Mucosa of descending colon (tissue), 3 donors: ENCODE measurements around the gene ZNF609. TPM values are rescaled to one million over a fixed set of nuclear protein-coding genes. Genes with fewer than 3 reads are reported as not detected.

Experiments
- ATAC-seq: fragments of 200-7000 bp; cut with Tn5 transposase; one replicate; pipeline ENCODE4 v1.9.1; 2020; ENCODE audit warnings: mild to moderate bottlenecking, moderate library complexity
- DNase-seq, 3 donors: peaks; one replicate each; pipeline ENCODE4 v3.0.0-alpha.2; 2020
- H3K36me3 ChIP-seq: fragments of 200-600 bp; one replicate; pipeline ENCODE4 v1.8.0; 2021; ENCODE audit warnings: low read depth, mild to moderate bottlenecking
- H3K4me1 ChIP-seq: fragments of 200-600 bp; one replicate; pipeline ENCODE4 v1.8.0; 2021; ENCODE audit warnings: low read depth, mild to moderate bottlenecking
- H3K4me3 ChIP-seq: fragments of 200-600 bp; one replicate; pipeline ENCODE4 v1.8.0; 2021; ENCODE audit warnings: mild to moderate bottlenecking
- H3K9me3 ChIP-seq: fragments of 200-600 bp; one replicate; pipeline ENCODE4 v1.8.0; 2021; ENCODE audit warnings: mild to moderate bottlenecking
- intact Hi-C, 2 donors: fragments of 100-400 bp; cut with DNase I in 1 of 2; cut with micrococcal nuclease in 1 of 2; formaldehyde crosslinking; loops; one replicate each; pipeline versions ENCODE4 v1.11.0 to v1.11.1; 2022; cut with DNase I, micrococcal nuclease
- total RNA-seq, 3 donors: library from RNA; stranded (reverse); fragmentation: NEBNext Ultra II Directional in 2 of 3; extraction: Animal tissue kit (Norgen Biotek cat#: 25700) in 2 of 3; gene quantifications; one replicate each; pipeline versions ENCODE4 v1.2.1 to v1.2.4, GENCODE V29; 2021 to 2023
- TF ChIP-seq, protein P1 (sequence below): fragments of 200-600 bp; IDR thresholded peaks from one replicate; pipeline ENCODE4 v1.8.0; 2022; ENCODE audit warnings: antibody characterized with exemption, mild to moderate bottlenecking
- donor health status: DM: no; HTN: no; CAD: no; lungs with moderate emphysema.
- donor health status: DM: no; HTN: no; CAD: no.
- donor health status: DM: no; HTN: yes; CAD: no.

The ZNF609 gene
- total RNA-seq, 3 donors from 2014 or later = 25.4 to 49.2 (median 29.5) TPM

DNA sequence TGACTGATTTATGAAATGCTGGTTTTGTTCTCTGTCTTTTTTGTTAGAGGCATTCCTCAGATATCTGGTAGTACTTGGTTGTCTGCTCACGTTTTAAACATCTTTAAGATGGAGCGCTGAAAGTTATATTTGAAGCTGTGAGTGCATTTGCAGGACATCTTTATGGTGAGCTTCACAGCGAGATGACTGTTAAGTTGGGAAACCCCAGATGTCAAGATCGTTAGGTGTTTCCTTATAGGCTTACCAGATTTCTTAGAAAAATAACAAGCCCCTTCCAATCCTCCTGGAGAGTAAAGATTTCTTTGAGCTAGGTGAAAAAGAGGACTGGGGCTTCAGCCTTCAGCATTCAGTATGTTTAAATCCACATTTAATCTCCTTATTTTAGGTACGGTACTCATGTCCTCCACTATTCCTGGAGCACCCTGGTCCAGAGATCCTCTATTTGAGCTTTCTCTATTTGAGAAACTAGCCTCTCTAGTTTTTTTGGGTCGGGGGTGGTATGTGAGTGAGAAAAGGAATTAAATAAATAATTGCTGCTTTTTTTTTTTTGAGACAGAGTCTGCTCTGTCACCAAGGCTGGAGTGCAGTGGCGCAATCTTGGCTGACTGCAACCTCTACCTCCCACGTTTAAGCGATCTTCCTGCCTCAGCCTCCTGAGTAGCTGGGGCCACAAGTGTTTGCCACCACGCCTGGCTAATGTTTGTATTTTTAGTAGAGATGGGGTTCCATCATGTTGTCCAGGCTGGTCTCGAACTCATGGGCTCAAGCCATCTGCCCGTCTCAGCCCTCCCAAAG is 72.3 kb downstream of the ZNF609 start:
- no peak overlapping the region for H3K4me3 ChIP-seq
- ATAC-seq = no peak
- H3K4me1 ChIP-seq = peaks cover 12% of the 10 kb centered on the region
- intact Hi-C loops = no loop called here
- H3K9me3 ChIP-seq = no peaks in the 10 kb centered on the region
- H3K36me3 ChIP-seq = no peaks in the 10 kb centered on the region
- TF ChIP-seq, protein P1, sequence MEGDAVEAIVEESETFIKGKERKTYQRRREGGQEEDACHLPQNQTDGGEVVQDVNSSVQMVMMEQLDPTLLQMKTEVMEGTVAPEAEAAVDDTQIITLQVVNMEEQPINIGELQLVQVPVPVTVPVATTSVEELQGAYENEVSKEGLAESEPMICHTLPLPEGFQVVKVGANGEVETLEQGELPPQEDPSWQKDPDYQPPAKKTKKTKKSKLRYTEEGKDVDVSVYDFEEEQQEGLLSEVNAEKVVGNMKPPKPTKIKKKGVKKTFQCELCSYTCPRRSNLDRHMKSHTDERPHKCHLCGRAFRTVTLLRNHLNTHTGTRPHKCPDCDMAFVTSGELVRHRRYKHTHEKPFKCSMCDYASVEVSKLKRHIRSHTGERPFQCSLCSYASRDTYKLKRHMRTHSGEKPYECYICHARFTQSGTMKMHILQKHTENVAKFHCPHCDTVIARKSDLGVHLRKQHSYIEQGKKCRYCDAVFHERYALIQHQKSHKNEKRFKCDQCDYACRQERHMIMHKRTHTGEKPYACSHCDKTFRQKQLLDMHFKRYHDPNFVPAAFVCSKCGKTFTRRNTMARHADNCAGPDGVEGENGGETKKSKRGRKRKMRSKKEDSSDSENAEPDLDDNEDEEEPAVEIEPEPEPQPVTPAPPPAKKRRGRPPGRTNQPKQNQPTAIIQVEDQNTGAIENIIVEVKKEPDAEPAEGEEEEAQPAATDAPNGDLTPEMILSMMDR = no peak
- no peak for DNase-seq

DNA sequence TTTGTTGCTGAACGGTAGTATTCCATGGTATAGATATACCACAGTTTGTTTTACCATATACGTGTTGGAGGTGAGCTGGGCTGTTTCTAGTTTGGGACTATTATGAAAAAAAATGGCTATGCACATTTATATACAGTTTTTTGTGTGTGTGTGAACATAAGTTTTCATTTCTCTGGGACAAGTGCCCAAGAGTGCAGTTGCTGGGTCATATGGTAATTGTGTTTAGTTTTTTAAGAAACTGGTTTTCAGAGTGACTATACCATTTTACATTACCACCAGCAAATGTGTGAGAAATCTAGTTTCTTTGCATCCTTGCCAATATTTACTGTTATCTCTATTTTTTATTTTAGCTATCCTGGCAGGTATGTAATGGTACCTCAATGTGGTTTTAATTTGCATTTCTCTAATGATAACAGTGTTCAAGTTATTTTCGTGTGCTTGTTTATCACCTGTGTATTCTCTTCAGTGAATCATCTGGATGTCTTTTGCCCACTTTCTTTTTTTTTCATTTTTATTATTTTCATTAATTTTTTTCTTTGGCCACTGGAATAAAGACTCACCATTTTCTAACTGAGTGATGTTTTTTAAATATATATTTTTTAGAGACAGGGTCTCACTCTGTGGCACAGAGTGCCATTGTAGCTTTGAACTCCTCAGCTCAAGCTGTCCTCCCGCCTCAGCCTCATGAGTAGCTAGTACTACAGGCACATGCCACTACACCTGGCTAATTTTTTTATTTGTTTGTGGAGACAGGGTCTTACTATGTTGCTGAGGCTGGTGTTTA is 75.3 kb downstream of the ZNF609 start:
- intact Hi-C loops = no loop called here
- ATAC-seq = peak; percentile 55
- peaks cover 12% of the 10 kb centered on the region for H3K4me1 ChIP-seq
- TF ChIP-seq, protein P1 = no peak
- H3K36me3 ChIP-seq = no peaks in the 10 kb centered on the region
- no peak for DNase-seq
- H3K4me3 ChIP-seq = no peak overlapping the region
- no peaks in the 10 kb centered on the region for H3K9me3 ChIP-seq

DNA sequence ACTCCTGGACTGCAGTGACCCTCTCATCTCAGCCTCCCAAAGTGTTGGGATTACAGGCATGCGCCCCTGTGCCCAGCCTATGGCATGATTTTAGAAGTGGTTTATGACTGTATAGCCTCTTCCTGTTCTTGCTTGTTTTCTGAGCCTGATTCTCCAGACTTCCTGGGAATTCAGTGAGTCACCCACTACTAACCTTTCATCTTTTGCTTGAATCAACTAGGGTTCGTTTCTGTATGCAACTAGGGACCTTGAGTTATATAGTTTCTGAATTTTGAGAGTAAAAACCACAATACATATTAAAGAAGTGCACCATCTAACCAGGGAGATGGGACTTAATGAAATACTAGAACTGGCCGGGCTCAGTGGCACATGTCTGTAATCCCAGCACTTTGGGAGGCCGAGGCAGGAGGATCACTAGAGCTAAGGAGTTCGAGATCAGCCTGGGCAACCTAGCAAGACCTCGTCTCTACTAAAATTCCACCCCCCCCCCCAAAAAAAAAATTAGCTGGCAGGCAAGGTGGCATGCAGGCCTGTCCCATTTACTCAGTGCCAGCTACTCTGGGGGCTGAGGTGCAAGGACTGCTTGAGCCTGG is 76.0 kb downstream of the ZNF609 start:
- Histone ChIP-seq H3K36me3 (no peaks in the 10 kb centered on the region), H3K4me3 (no peak overlapping the region), H3K4me1 (peaks cover 12% of the 10 kb centered on the region), H3K9me3 (no peaks in the 10 kb centered on the region)
- ATAC-seq (peak; percentile 93), DNase-seq (no peak)
- intact Hi-C loops = no loop called here
- TF ChIP-seq, protein P1 = no peak

DNA sequence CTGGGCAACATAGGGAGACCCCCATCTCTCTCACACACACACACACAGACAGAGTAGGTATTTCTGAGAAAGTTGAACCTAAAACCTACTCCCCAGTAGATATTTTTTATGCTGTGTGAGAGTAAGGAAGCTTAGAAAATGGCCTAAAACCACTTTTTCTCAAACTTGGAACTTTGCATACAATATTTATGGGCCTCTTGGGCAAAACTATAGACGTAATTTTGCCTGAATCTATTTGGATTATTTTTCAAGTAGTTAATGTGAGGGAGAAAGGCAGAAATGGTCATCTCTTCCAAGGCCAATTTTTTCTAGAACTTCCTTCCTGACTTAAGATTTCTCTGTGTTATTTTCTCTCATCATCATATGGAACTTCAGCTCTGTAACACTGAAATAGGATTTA is 81.7 kb downstream of the ZNF609 start:
- no peak for DNase-seq
- intact Hi-C loops = no loop called here
- no peak overlapping the region for H3K4me3 ChIP-seq
- ATAC-seq = no peak
- no peaks in the 10 kb centered on the region for H3K36me3 ChIP-seq
- no peaks in the 10 kb centered on the region for H3K9me3 ChIP-seq
- H3K4me1 ChIP-seq = no peaks in the 10 kb centered on the region
- TF ChIP-seq, protein P1 = no peak

DNA sequence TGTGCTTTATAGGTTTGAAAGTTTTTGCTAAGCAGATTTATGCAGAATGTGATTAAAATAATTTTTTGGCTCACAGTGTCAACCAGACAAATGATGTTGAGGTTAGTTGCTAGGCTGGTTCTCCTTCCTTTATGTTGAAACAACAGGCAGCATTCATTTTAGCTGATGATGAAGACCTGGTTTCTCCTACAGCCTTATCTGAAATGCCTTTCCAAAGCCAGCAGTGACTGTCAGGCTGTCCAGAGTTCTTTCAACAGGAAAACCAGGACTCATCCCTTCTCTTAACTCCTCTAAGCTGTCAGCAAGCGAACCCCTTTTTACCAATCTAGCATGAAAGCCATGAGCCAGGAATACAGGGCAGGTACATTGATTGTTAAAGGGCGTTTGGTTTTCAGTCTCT is 84.1 kb downstream of the ZNF609 start:
- intact Hi-C loops = no loop called here
- ATAC-seq = no peak
- Histone ChIP-seq H3K4me3 (no peak overlapping the region), H3K4me1 (no peaks in the 10 kb centered on the region), H3K9me3 (no peaks in the 10 kb centered on the region), H3K36me3 (no peaks in the 10 kb centered on the region)
- TF ChIP-seq, protein P1 = no peak
- DNase-seq = no peak
